H9 (cell line): ENCODE measurements around the gene ECE1. TPM values are rescaled to one million over a fixed set of nuclear protein-coding genes. Genes with fewer than 3 reads are reported as not detected.

ENCODE experiments used
- DNase-seq: peaks from one replicate; pipeline ENCODE4 v3.0.0-alpha.2; 2017
- H2AFZ ChIP-seq: one replicate; pipeline ENCODE4 v1.6.1; 2013; ENCODE audit warnings: mild to moderate bottlenecking, low read length, control low read depth, moderate library complexity
- H2AK5ac ChIP-seq: 2 replicates; pipeline ENCODE4 v1.6.1; 2013; ENCODE audit warnings: low read length, control low read depth, mixed read lengths; ENCODE audit not compliant: insufficient read length
- H2BK120ac ChIP-seq: one replicate; pipeline ENCODE4 v1.6.1; 2013; ENCODE audit warnings: low read depth, mild to moderate bottlenecking, low read length, control low read depth, inconsistent platforms; ENCODE audit not compliant: poor library complexity, severe bottlenecking
- H2BK12ac ChIP-seq: 2 replicates; pipeline ENCODE4 v1.6.1; 2013; ENCODE audit warnings: low read length, control low read depth, mixed read lengths, low read depth; ENCODE audit not compliant: insufficient read length
- H2BK15ac ChIP-seq: 2 replicates; pipeline ENCODE4 v1.6.1; 2013; ENCODE audit warnings: low read depth, low read length, control low read depth
- H2BK20ac ChIP-seq: one replicate; pipeline ENCODE4 v1.6.1; 2013; ENCODE audit warnings: low read depth, mild to moderate bottlenecking, low read length, control low read depth, inconsistent platforms; ENCODE audit not compliant: poor library complexity, severe bottlenecking
- H2BK5ac ChIP-seq: 2 replicates; pipeline ENCODE4 v1.6.1; 2013; ENCODE audit warnings: low read length, control low read depth, mixed read lengths; ENCODE audit not compliant: insufficient read length
- H3K14ac ChIP-seq: 2 replicates; pipeline ENCODE4 v1.6.1; 2013; ENCODE audit warnings: low read length, control low read depth; ENCODE audit not compliant: insufficient read depth
- H3K18ac ChIP-seq: 2 replicates; pipeline ENCODE4 v1.6.1; 2013; ENCODE audit warnings: low read depth, mild to moderate bottlenecking, mixed read lengths, low read length, control low read depth; ENCODE audit not compliant: insufficient read length
- H3K23ac ChIP-seq: 2 replicates; pipeline ENCODE4 v1.6.1; 2013; ENCODE audit warnings: low read length, control low read depth, mixed read lengths, low read depth; ENCODE audit not compliant: insufficient read length
- H3K23me2 ChIP-seq: 2 replicates; pipeline ENCODE4 v1.6.1; 2013; ENCODE audit warnings: low read depth, mild to moderate bottlenecking, mixed read lengths, low read length, control low read depth; ENCODE audit not compliant: insufficient read length, poor library complexity, severe bottlenecking
- H3K27ac ChIP-seq: 2 replicates; pipeline ENCODE4 v1.5.1; 2013; ENCODE audit warnings: low read length, control low read depth, mixed read lengths, low read depth; ENCODE audit not compliant: insufficient read length
- H3K27me3 ChIP-seq: 2 replicates; pipeline ENCODE4 v1.6.1; 2013; ENCODE audit warnings: low read length, control low read depth, inconsistent platforms; ENCODE audit not compliant: insufficient read depth
- H3K4ac ChIP-seq: 2 replicates; pipeline ENCODE4 v1.6.1; 2013; ENCODE audit warnings: low read depth, mild to moderate bottlenecking, control low read depth, inconsistent platforms, low read length, moderate library complexity
- H3K4me1 ChIP-seq: 2 replicates; pipeline ENCODE4 v1.6.1; 2013; ENCODE audit warnings: low read length, control low read depth, inconsistent platforms; ENCODE audit not compliant: insufficient read depth
- H3K4me2 ChIP-seq: 2 replicates; pipeline ENCODE4 v1.6.1; 2013; ENCODE audit warnings: low read length, control low read depth, mixed read lengths; ENCODE audit not compliant: insufficient read length, insufficient read depth
- H3K56ac ChIP-seq: 2 replicates; pipeline ENCODE4 v1.6.1; 2013; ENCODE audit warnings: low read depth, mild to moderate bottlenecking, mixed read lengths, low read length, control low read depth; ENCODE audit not compliant: insufficient read length
- H3K79me1 ChIP-seq: 2 replicates; pipeline ENCODE4 v1.6.1; 2013; ENCODE audit warnings: low read depth, mild to moderate bottlenecking, moderate library complexity, low read length, control low read depth, inconsistent platforms; ENCODE audit not compliant: insufficient read depth, poor library complexity, severe bottlenecking
- H3K79me2 ChIP-seq: 2 replicates; pipeline ENCODE4 v1.6.1; 2013; ENCODE audit warnings: low read length, control low read depth, inconsistent platforms; ENCODE audit not compliant: insufficient read depth
- H3K9ac ChIP-seq: 2 replicates; pipeline ENCODE4 v1.6.1; 2013; ENCODE audit warnings: low read length, control low read depth, mixed read lengths; ENCODE audit not compliant: insufficient read length; ENCODE audit errors: extremely low read depth
- H3K9me3 ChIP-seq: one replicate; pipeline ENCODE4 v1.6.1; 2013; ENCODE audit warnings: low read depth, low read length, inconsistent platforms; ENCODE audit not compliant: control insufficient read depth
- H3T11ph ChIP-seq: one replicate; pipeline ENCODE4 v1.6.1; 2013; ENCODE audit warnings: mild to moderate bottlenecking, low read length, control low read depth, inconsistent platforms
- H4K20me1 ChIP-seq: one replicate; pipeline ENCODE4 v1.6.1; 2013; ENCODE audit not compliant: control insufficient read depth, insufficient read length, insufficient read depth
- H4K5ac ChIP-seq: 2 replicates; pipeline ENCODE4 v1.6.1; 2013; ENCODE audit warnings: low read depth, mild to moderate bottlenecking, mixed read lengths, low read length, control low read depth; ENCODE audit not compliant: insufficient read length
- H4K8ac ChIP-seq: replicated peaks from 2 replicates; pipeline ENCODE4 v1.6.1; 2013; ENCODE audit warnings: low read length, control low read depth, mixed read lengths, low read depth; ENCODE audit not compliant: insufficient read length
- H4K91ac ChIP-seq: 2 replicates; pipeline ENCODE4 v1.6.1; 2013; ENCODE audit warnings: low read depth, mild to moderate bottlenecking, moderate library complexity, mixed read lengths, low read length, control low read depth; ENCODE audit not compliant: insufficient read length
- H3K27ac Mint-ChIP-seq, 3 experiments: 2 replicates in 2 of 3; 3 replicates in 1 of 3; pipeline ENCODE4 v1.8.0; 2020 to 2021; ENCODE audit warnings: mixed read lengths in 3 of 3, mild to moderate bottlenecking in 1 of 3, moderate library complexity in 1 of 3
- H3K27me3 Mint-ChIP-seq: 2 replicates; pipeline ENCODE4 v1.8.0; 2021; ENCODE audit warnings: low read depth, mild to moderate bottlenecking, moderate library complexity, mixed read lengths
- H3K36me3 Mint-ChIP-seq, 3 experiments: 2 replicates in 2 of 3; 3 replicates in 1 of 3; pipeline ENCODE4 v1.8.0; 2020 to 2021; ENCODE audit warnings: low read depth in 3 of 3, mixed read lengths in 3 of 3; ENCODE audit not compliant: insufficient read depth in 1 of 3
- H3K4me1 Mint-ChIP-seq, 2 experiments: 2 replicates each; pipeline ENCODE4 v1.8.0; 2020; ENCODE audit warnings: mixed read lengths in 2 of 2
- H3K4me3 Mint-ChIP-seq, 2 experiments: 2 replicates in 1 of 2; 3 replicates in 1 of 2; pipeline ENCODE4 v1.8.0; 2020 to 2021; ENCODE audit warnings: mild to moderate bottlenecking in 2 of 2, mixed read lengths in 2 of 2, moderate library complexity in 1 of 2
- H3K9me3 Mint-ChIP-seq, 2 experiments: 2 replicates in 1 of 2; 3 replicates in 1 of 2; pipeline ENCODE4 v1.8.0; 2020; ENCODE audit warnings: mild to moderate bottlenecking in 2 of 2, mixed read lengths in 2 of 2, moderate library complexity in 1 of 2
- WGBS: extraction: QIAGEN DNeasy Blood & Tissue Kit; methylation state at CpG from one replicate; pipeline ENCODE4 v1.1.7; 2013; ENCODE audit warnings: missing lambda C conversion rate, low lambda C conversion rate, mixed read lengths; ENCODE audit not compliant: insufficient read length; ENCODE audit errors: extremely low coverage; 5-methylcytosine and 5-hydroxymethylcytosine counted together
- total RNA-seq: library from RNA; stranded (reverse); gene quantifications from 2 replicates; pipeline ENCODE4 v1.2.1, GENCODE V29; 2021
- TF ChIP-seq, protein P1 (sequence below): fragments of 200-600 bp; sonication (generic); conservative IDR thresholded peaks from 3 replicates; pipeline ENCODE4 v1.8.0; 2021; ENCODE audit warnings: antibody characterized with exemption, mild to moderate bottlenecking

ECE1 gene
- total RNA-seq, 1 experiment from 2014 or later, result 31.1 TPM

DNA sequence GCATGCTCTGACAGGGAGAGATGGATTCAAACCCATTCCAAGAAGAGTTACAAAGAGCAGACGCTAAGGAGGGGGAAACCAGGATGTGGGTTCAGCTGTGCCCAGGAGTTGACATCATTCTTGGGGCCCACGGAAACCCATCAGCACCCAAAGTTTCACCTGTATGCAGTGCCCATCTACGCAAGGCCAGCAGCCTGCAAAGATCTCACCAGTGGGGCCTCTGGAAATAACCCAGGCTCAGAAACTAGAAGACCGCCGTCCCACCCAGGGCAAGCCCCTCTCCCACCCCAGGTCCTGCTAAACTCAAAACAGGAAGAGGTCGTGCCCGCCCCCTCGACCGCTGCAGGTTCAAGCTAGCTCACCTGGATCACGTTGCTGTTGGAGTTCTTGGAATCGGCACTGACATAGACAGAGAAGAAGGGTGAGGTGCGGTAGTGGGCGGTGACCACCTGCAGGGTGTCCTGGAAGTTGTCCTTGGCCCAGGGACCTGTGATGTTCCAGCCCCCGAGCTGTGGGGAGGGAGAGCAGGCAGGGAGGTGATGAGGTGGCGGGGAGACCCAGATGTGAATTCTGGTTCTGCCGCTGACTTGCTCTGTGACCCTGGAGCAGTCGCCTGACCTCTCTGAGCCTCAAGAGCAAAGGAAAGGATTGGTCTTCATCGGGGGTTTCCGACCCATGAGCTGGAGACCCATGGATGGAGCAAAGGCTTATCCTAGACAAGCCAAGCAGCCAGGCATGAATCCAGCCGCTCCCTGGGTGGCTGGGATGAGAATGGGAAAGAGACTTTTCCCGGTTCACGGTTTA, 31.7 kb downstream of the ECE1 start:
- H4K8ac ChIP-seq, result no peak overlapping the region
- peaks cover 10% of the 10 kb centered on the region for H3K4me1 ChIP-seq
- no peak overlapping the region for H3K23ac ChIP-seq
- no peak overlapping the region for H2BK5ac ChIP-seq
- WGBS, result no CpG with 5 or more reads among the region's 22 CpGs
- no peak overlapping the region for H3K9ac ChIP-seq
- no peak for DNase-seq
- H2AFZ ChIP-seq, result no peak overlapping the region
- H3K4me2 ChIP-seq, result no peak overlapping the region
- no peak overlapping the region for H3K18ac ChIP-seq
- H2BK120ac ChIP-seq, result no peak overlapping the region
- Mint-ChIP-seq H3K36me3 (peaks cover 3 to 22% (median 6%) of the 10 kb centered on the region in 3 experiments; a peak in 6 of 7 replicates), H3K9me3 (no peaks in the 10 kb centered on the region), H3K4me1 (peaks cover 17 to 22% of the 10 kb centered on the region in 2 experiments), H3K27me3 (no peaks in the 10 kb centered on the region), H3K4me3 (no peak overlapping the region), H3K27ac (no peak overlapping the region)
- no peak overlapping the region for H2BK12ac ChIP-seq
- H2AK5ac ChIP-seq, result no peak overlapping the region
- no peak overlapping the region for H3K27ac ChIP-seq
- no peak overlapping the region for H4K91ac ChIP-seq
- peaks cover 2% of the 10 kb centered on the region for H4K20me1 ChIP-seq
- H3T11ph ChIP-seq, result no peak overlapping the region
- no peak overlapping the region for H3K56ac ChIP-seq
- H2BK20ac ChIP-seq, result no peak overlapping the region
- no peak overlapping the region for H3K4ac ChIP-seq
- no peak overlapping the region for H4K5ac ChIP-seq
- H3K14ac ChIP-seq, result no peak overlapping the region
- H3K79me1 ChIP-seq, result no peaks in the 10 kb centered on the region
- no peaks in the 10 kb centered on the region for H3K79me2 ChIP-seq
- TF ChIP-seq, protein P1, sequence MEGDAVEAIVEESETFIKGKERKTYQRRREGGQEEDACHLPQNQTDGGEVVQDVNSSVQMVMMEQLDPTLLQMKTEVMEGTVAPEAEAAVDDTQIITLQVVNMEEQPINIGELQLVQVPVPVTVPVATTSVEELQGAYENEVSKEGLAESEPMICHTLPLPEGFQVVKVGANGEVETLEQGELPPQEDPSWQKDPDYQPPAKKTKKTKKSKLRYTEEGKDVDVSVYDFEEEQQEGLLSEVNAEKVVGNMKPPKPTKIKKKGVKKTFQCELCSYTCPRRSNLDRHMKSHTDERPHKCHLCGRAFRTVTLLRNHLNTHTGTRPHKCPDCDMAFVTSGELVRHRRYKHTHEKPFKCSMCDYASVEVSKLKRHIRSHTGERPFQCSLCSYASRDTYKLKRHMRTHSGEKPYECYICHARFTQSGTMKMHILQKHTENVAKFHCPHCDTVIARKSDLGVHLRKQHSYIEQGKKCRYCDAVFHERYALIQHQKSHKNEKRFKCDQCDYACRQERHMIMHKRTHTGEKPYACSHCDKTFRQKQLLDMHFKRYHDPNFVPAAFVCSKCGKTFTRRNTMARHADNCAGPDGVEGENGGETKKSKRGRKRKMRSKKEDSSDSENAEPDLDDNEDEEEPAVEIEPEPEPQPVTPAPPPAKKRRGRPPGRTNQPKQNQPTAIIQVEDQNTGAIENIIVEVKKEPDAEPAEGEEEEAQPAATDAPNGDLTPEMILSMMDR, result no peak
- H2BK15ac ChIP-seq, result no peak overlapping the region
- no peaks in the 10 kb centered on the region for H3K27me3 ChIP-seq
- no peaks in the 10 kb centered on the region for H3K9me3 ChIP-seq
- no peaks in the 10 kb centered on the region for H3K23me2 ChIP-seq
